Suprapubic skin (tissue), 4 donors: ENCODE results near the gene ASS1.

Experiments
- EP300 ChIP-seq: sonication (generic); formaldehyde crosslinking; IDR thresholded peaks from one replicate; pipeline ENCODE4 v1.6.1; 2017; ENCODE audit warnings: antibody characterized with exemption
- POLR2A ChIP-seq, 2 donors: fragments of 450-650 bp; IDR thresholded peaks; one replicate each; pipeline ENCODE4 v1.6.1; 2017; ENCODE audit warnings: antibody characterized with exemption in 2 of 2, mild to moderate bottlenecking in 2 of 2, moderate library complexity in 2 of 2
- POLR2AphosphoS5 ChIP-seq, 3 donors: sonication (generic); formaldehyde crosslinking; IDR thresholded peaks; one replicate each; pipeline ENCODE4 v1.6.1; 2017; ENCODE audit warnings: antibody characterized with exemption in 3 of 3
- TF ChIP-seq, protein P1 (sequence below), 2 donors: fragments of 200-600 bp in 1 of 2; fragments of 450-650 bp in 1 of 2; sonication (generic) in 1 of 2; IDR thresholded peaks; one replicate each; pipeline ENCODE4 v1.5.1; 2016 to 2019; ENCODE audit warnings: antibody characterized with exemption in 2 of 2, mild to moderate bottlenecking in 1 of 2, moderate library complexity in 1 of 2

DNA sequence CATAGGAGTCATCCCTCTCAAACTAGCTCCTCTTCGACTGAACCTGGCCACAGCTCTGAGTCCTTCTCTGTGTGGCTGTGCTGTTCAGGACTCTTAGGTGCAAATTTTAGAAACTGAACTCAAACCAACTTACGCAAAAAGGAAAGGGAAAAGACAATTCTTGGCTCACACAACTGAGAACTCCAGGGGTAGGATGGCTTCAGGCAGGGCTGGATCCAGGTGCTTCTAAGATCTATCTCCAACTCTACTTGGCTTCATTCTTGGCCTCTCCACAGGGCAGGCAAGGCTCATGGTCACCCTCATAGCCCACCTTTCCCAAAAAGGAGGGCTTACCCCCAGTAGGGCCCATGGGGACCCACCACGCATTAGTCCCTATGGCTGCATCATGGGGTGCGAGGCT, 8.1 kb downstream of the ASS1 start:
- no peak for TF ChIP-seq POLR2A (IDR thresholded peaks at IDR 0.05)
- TF ChIP-seq, protein P1, sequence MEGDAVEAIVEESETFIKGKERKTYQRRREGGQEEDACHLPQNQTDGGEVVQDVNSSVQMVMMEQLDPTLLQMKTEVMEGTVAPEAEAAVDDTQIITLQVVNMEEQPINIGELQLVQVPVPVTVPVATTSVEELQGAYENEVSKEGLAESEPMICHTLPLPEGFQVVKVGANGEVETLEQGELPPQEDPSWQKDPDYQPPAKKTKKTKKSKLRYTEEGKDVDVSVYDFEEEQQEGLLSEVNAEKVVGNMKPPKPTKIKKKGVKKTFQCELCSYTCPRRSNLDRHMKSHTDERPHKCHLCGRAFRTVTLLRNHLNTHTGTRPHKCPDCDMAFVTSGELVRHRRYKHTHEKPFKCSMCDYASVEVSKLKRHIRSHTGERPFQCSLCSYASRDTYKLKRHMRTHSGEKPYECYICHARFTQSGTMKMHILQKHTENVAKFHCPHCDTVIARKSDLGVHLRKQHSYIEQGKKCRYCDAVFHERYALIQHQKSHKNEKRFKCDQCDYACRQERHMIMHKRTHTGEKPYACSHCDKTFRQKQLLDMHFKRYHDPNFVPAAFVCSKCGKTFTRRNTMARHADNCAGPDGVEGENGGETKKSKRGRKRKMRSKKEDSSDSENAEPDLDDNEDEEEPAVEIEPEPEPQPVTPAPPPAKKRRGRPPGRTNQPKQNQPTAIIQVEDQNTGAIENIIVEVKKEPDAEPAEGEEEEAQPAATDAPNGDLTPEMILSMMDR (IDR thresholded peaks at IDR 0.05) = no peak
- no peak for TF ChIP-seq EP300
- no peak for TF ChIP-seq POLR2AphosphoS5 (IDR thresholded peaks at IDR 0.05)
